HL-60 (cell line): ENCODE measurements around the gene UNK.

Source experiments
- CTCF ChIP-seq: IDR thresholded peaks from one replicate; pipeline ENCODE4 v1.5.1; 2011; ENCODE audit warnings: low read length, control low read depth, inconsistent platforms; ENCODE audit not compliant: insufficient read depth
- POLR2AphosphoS5 ChIP-seq: IDR thresholded peaks from 2 replicates; pipeline ENCODE4 v1.6.1; 2012; ENCODE audit warnings: low read depth
- REST ChIP-seq: IDR thresholded peaks from 2 replicates; pipeline ENCODE4 v1.6.1; 2012; ENCODE audit warnings: low read depth; ENCODE audit not compliant: insufficient replicate concordance

GRCh38 chr17:75807861-75808260 is 23.3 kb downstream of the UNK start:
- TF ChIP-seq POLR2AphosphoS5, result no peak
- TF ChIP-seq CTCF, result no peak
- no peak for TF ChIP-seq REST
